HUES48 (cell line): ENCODE data around the gene ATP8B4.
"Not testable (repeated sequence)": the region's sequence is repeated elsewhere in the genome, so short reads cannot be mapped to it uniquely, and the experiment has no call there.

Experiments used
- H3K27ac ChIP-seq: one replicate; pipeline ENCODE4 v1.7.0; 2013; ENCODE audit warnings: low read depth, low read length, inconsistent platforms
- H3K27me3 ChIP-seq: 2 replicates; pipeline ENCODE4 v1.6.1; 2013; ENCODE audit warnings: mild to moderate bottlenecking, low read length; ENCODE audit not compliant: control insufficient read depth, insufficient read depth
- H3K36me3 ChIP-seq: 2 replicates; pipeline ENCODE4 v1.6.1; 2013; ENCODE audit warnings: low read length; ENCODE audit not compliant: control insufficient read depth, insufficient read depth
- H3K4me1 ChIP-seq: 2 replicates; pipeline ENCODE4 v1.6.1; 2013; ENCODE audit warnings: mild to moderate bottlenecking, low read length; ENCODE audit not compliant: control insufficient read depth, insufficient read depth
- H3K4me3 ChIP-seq: 2 replicates; pipeline ENCODE4 v1.5.1; 2013; ENCODE audit warnings: mild to moderate bottlenecking, low read depth, low read length
- H3K9ac ChIP-seq: 2 replicates; pipeline ENCODE4 v1.6.1; 2013; ENCODE audit warnings: mild to moderate bottlenecking, low read depth, low read length, moderate library complexity
- H3K9me3 ChIP-seq: 2 replicates; pipeline ENCODE4 v1.6.1; 2013; ENCODE audit warnings: low read length; ENCODE audit not compliant: control insufficient read depth, insufficient read depth

Gene ATP8B4

DNA sequence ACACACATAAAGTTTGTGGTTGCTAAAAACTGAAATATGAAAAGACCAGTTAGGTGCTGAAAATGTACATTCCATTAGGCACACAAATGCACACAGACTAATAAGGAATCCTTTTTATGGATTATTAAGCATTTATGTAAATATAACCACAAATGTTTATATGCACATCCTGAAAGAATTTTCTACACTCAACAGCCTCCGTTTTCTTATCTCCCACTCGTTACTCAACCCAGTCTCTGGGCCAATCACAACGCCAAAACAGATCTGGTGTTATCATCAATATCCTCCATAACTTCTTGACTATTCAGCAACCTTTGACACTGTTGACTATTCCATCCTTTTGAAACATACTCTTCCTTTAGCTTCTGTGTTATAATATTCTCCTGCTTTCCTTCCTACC, 136.4 kb downstream of the ATP8B4 start:
- H3K4me1 ChIP-seq: 0 out of 2 replicates have a peak, but pooled peaks cover 3% of the 10 kb centered on the region
- no peaks in the 10 kb centered on the region for H3K27me3 ChIP-seq
- no peak overlapping the region for H3K9ac ChIP-seq
- H3K4me3 ChIP-seq: no peak overlapping the region
- H3K27ac ChIP-seq: no peak overlapping the region
- H3K36me3 ChIP-seq: no peaks in the 10 kb centered on the region
- H3K9me3 ChIP-seq: no peaks in the 10 kb centered on the region

DNA sequence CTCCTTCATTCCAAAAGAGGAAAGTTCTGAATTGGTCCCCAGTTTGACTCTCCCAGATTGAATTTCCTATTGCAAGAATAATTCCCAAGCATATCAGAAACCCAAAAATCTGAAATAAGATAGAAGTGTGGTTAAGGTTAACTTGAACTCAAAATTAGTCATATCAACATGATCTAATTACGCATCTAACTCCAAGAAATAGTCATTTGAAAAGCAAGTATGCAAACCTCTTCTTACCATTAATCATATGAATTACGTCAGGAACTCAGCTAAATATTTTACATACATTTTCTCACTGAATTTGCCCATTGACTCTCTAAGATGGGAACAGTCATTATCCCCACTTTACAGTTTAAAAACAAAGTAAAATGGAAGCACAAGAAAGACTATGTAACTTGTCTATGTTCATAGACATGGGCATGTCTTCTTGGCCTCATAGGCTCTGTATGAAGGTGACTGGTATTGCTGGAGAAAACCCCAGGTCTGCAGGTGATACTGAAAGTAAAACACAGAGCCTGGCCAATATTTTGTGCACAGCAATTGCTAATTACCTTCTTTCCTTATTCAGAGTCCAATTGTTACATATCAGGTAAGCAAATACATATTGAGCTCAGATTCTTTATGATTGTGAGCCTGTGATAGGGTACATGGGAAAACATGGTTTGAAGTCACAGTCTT, 139.2 kb downstream of the ATP8B4 start:
- Histone ChIP-seq H3K4me3 (no peak overlapping the region), H3K9ac (no peak overlapping the region), H3K9me3 (no peaks in the 10 kb centered on the region), H3K27ac (no peak overlapping the region), H3K4me1 (0 out of 2 replicates have a peak, but pooled peaks cover 3% of the 10 kb centered on the region), H3K27me3 (no peaks in the 10 kb centered on the region), H3K36me3 (no peaks in the 10 kb centered on the region)

DNA sequence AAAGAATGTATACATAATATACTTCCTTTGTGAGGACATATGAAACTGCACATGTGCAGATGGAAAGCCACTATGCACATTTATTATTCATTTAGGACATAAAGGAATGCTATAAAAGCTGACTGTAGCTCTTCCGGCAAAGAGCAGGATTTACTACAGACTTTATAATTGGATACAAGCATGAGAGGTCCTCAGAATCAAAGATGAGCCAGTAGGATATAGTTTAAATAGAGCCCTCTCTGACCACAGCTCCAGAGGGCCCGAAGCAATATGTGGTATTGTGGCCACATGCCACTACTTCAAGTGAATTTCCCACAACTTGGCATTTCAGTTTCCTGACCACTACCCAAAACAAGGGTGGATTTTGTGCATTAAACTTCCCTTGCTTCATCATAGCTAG, 140.9 kb downstream of the ATP8B4 start:
- H3K9ac ChIP-seq: no peak overlapping the region
- H3K27me3 ChIP-seq: no peaks in the 10 kb centered on the region
- H3K36me3 ChIP-seq: no peaks in the 10 kb centered on the region
- 0 out of 2 replicates have a peak, but pooled peaks cover 3% of the 10 kb centered on the region for H3K4me1 ChIP-seq
- no peak overlapping the region for H3K27ac ChIP-seq
- H3K4me3 ChIP-seq: no peak overlapping the region
- no peaks in the 10 kb centered on the region for H3K9me3 ChIP-seq

DNA sequence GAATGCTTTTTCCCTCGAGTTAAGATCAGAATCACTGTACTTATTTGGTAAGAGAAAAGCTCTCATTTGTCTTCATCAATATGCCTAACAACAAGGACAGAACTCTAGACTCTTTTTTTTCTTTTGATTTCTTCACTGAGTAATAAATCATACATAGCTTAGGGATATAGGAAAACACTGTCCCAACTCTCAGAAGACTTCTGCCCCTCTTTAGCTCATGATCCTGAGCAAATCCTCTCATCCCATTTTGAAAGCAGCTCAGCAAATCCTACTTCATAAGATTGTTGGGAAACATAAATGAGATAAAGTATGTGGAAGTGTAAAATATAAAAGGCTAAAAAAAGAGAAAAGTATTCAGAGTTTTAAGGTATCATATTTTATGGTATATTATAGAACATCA, 141.7 kb downstream of the ATP8B4 start:
- no peaks in the 10 kb centered on the region for H3K9me3 ChIP-seq
- H3K27ac ChIP-seq: no peak overlapping the region
- H3K4me3 ChIP-seq: no peak overlapping the region
- H3K36me3 ChIP-seq: no peaks in the 10 kb centered on the region
- no peak overlapping the region for H3K9ac ChIP-seq
- no peaks in the 10 kb centered on the region for H3K27me3 ChIP-seq
- H3K4me1 ChIP-seq: 0 out of 2 replicates have a peak, but pooled peaks cover 3% of the 10 kb centered on the region

- Histone ChIP-seq H3K9me3 (peaks cover 12% of the 10 kb centered on the region), H3K4me1 (no peaks in the 10 kb centered on the region), H3K4me3 (no peak overlapping the region), H3K27me3 (no peaks in the 10 kb centered on the region), H3K9ac (no peak overlapping the region), H3K27ac (no peak overlapping the region), H3K36me3 (no peaks in the 10 kb centered on the region)
Measured at GRCh38 chr15:49964551-49964950, 154.5 kb downstream of the ATP8B4 start.

DNA sequence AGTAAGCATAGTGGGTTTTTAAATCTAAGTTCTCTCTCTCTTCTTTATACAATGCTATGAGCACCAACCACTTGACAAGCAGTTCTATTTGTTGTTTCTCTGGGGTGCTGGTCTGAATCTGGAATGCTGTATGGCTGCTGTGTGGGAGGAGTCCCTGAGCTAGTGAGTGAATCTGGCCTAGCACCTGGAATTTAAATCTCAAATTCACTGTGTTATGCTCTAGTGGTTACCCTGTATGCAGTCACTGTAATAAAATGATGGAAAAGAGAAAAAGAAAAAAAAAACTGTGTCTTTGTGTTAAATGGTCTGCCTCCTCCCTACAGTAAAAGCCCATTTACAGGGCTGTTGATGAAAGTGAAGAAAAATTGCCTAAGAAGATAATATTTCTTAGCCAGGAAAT, 155.0 kb downstream of the ATP8B4 start:
- H3K4me1 ChIP-seq: no peaks in the 10 kb centered on the region
- H3K27me3 ChIP-seq: no peaks in the 10 kb centered on the region
- H3K36me3 ChIP-seq: no peaks in the 10 kb centered on the region
- H3K9ac ChIP-seq: no peak overlapping the region
- H3K9me3 ChIP-seq: peaks cover 14% of the 10 kb centered on the region
- no peak overlapping the region for H3K27ac ChIP-seq
- H3K4me3 ChIP-seq: no peak overlapping the region

- H3K4me3 ChIP-seq, H3K27ac ChIP-seq, H3K4me1 ChIP-seq, H3K27me3 ChIP-seq, H3K36me3 ChIP-seq, H3K9ac ChIP-seq: not testable (repeated sequence)
- H3K9me3 ChIP-seq: peaks cover 14% of the 10 kb centered on the region
Measured at GRCh38 chr15:49963033-49963772, 155.8 kb downstream of the ATP8B4 start.

- Histone ChIP-seq H3K36me3 (no peaks in the 10 kb centered on the region), H3K27me3 (no peaks in the 10 kb centered on the region), H3K27ac (no peak overlapping the region), H3K9me3 (peaks cover 14% of the 10 kb centered on the region), H3K4me3 (no peak overlapping the region), H3K9ac (no peak overlapping the region), H3K4me1 (no peaks in the 10 kb centered on the region)
Measured at GRCh38 chr15:49962044-49962602, 156.9 kb downstream of the ATP8B4 start.

DNA sequence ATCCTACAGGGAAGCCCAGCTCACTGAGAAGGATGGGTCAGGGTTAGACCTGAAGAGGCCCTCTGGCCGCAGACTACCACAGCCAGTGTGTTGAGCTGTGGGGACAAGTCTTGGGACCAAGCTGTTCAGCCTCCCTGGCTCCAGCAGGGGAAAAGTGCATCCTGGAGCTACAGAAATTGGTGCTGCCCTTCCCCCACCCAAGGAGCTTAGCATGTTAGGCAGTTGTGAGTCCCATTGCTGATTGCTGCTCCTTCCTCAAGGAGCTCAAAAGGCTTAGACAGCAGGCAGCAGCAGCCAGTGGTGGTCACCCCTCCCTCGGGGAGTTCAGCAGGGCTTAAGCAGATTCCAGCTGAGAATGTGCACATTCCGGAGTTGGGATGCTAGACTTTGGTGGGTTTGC, 165.6 kb downstream of the ATP8B4 start:
- Histone ChIP-seq H3K27ac (no peak overlapping the region), H3K4me1 (no peaks in the 10 kb centered on the region), H3K9ac (no peak overlapping the region), H3K4me3 (no peak overlapping the region), H3K27me3 (no peaks in the 10 kb centered on the region), H3K9me3 (no peaks in the 10 kb centered on the region), H3K36me3 (no peaks in the 10 kb centered on the region)

GRCh38 chr15:49946681-49947080, 172.4 kb downstream of the ATP8B4 start:
- Histone ChIP-seq H3K27ac (no peak overlapping the region), H3K27me3 (no peaks in the 10 kb centered on the region)

GRCh38 chr15:49934487-49934886, 184.5 kb downstream of the ATP8B4 start:
- no peak overlapping the region for H3K9ac ChIP-seq
- no peak overlapping the region for H3K27ac ChIP-seq
- H3K4me1 ChIP-seq: no peaks in the 10 kb centered on the region
- no peaks in the 10 kb centered on the region for H3K36me3 ChIP-seq
- H3K27me3 ChIP-seq: no peaks in the 10 kb centered on the region
- H3K9me3 ChIP-seq: no peaks in the 10 kb centered on the region
- no peak overlapping the region for H3K4me3 ChIP-seq

More at GRCh38 chr15:49946681-49947080, 172.4 kb downstream of the ATP8B4 start:
- Histone ChIP-seq H3K9ac (no peak overlapping the region), H3K4me3 (no peak overlapping the region), H3K36me3 (no peaks in the 10 kb centered on the region), H3K9me3 (peaks cover 17% of the 10 kb centered on the region; the same call in 1 of the 2 replicates), H3K4me1 (no peaks in the 10 kb centered on the region)
